ENCODE data around the gene MUSK.

- no peak for TF ChIP-seq GATA2 (IDR thresholded peaks at IDR 0.05; ENCODE audit: low read depth, low read length)
- no peak for TF ChIP-seq GATA3 (IDR thresholded peaks at IDR 0.05; ENCODE audit: low read depth, low read length)
Measured at GRCh38 chr9:110764006-110764405, 95.4 kb downstream of the MUSK start.

Measured in SH-SY5Y (cell line).